ENCODE data around the gene TTC27. TPM values are rescaled to one million over a fixed set of nuclear protein-coding genes. Genes with fewer than 3 reads are reported as not detected.

Gene TTC27
- polyA plus RNA-seq, 3 donors: 4.0 to 4.8 (median 4.4) TPM

- 92% methylated on average over 4 of the region's 11 CpGs for WGBS (ENCODE audit: insufficient coverage)
- no peak overlapping the region for H3K27ac ChIP-seq (ENCODE audit: low read depth in 1 of 2, low read length in 2 of 2)
- H3K4me3 Mint-ChIP-seq: no peak overlapping the region
Observed at GRCh38 chr2:32758232-32758631, 130.4 kb downstream of the TTC27 start.

GRCh38 chr2:32760628-32761027, 132.8 kb downstream of the TTC27 start:
- no peaks in the 10 kb centered on the region for H3K79me2 ChIP-seq (ENCODE audit: insufficient read depth, low read length)
- H3K36me3 ChIP-seq (replicated peaks in 1 of 2; ENCODE audit: control insufficient read depth in 1 of 2, insufficient read depth in 2 of 2, low read length in 2 of 2): peaks cover 22 to 31% of the 10 kb centered on the region in 2 donors
- no peak overlapping the region for H3K4me2 ChIP-seq (replicated peaks; ENCODE audit: extremely low read depth, low read length, poor library complexity, severe bottlenecking)
- Mint-ChIP-seq H3K27me3 (ENCODE audit: low read depth in 3 of 3) (peaks cover 0 to 3% (median 0%) of the 10 kb centered on the region in 3 donors), H3K9me3 (peaks cover 0 to 2% (median 1%) of the 10 kb centered on the region in 7 donors), H3K4me3 (no peak overlapping the region), H3K4me1 (peaks cover 13% of the 10 kb centered on the region), H3K36me3 (peaks cover 39 to 46% of the 10 kb centered on the region in 2 donors), H3K27ac (peak overlapping the region in 1 of 7 donors; percentile 49)
- no peak overlapping the region for H3K4me3 ChIP-seq (replicated peaks in 1 of 3; ENCODE audit: low read depth in 2 of 3, low read length in 3 of 3)
- no peak for TF ChIP-seq CTCF (IDR thresholded peaks at IDR 0.05)
- H3K27ac ChIP-seq (ENCODE audit: low read depth in 1 of 2, low read length in 2 of 2): no peak overlapping the region
- DNase-seq: no peak
- intact Hi-C loops (cut with micrococcal nuclease): no loop called here
- no peaks in the 10 kb centered on the region for H3K4me1 ChIP-seq (ENCODE audit: control insufficient read depth in 1 of 2, insufficient read depth in 2 of 2, low read length in 2 of 2)
- WGBS (ENCODE audit: insufficient coverage): 100% methylated on average over 2 of the region's 4 CpGs
- H3K9ac ChIP-seq (ENCODE audit: insufficient read depth, low read length, poor library complexity, severe bottlenecking): no peak overlapping the region
- H4K20me1 ChIP-seq (ENCODE audit: insufficient read depth, low read length): no peaks in the 10 kb centered on the region
- H2AFZ ChIP-seq (ENCODE audit: insufficient read depth, low read depth, low read length, poor library complexity, severe bottlenecking): no peak overlapping the region
- no peaks in the 10 kb centered on the region for H3K27me3 ChIP-seq (ENCODE audit: control insufficient read depth in 2 of 2, insufficient read depth in 2 of 2, low read length in 2 of 2)
- no peaks in the 10 kb centered on the region for H3K9me3 ChIP-seq (replicated peaks in 1 of 2; ENCODE audit: control insufficient read depth in 1 of 2, insufficient read depth in 1 of 2, low read length in 2 of 2)

More at GRCh38 chr2:32758232-32758631, 130.4 kb downstream of the TTC27 start:
- no peak for DNase-seq
- peaks cover 0 to 14% (median 7%) of the 10 kb centered on the region in 7 donors for H3K9me3 Mint-ChIP-seq
- H3K9ac ChIP-seq (ENCODE audit: insufficient read depth, low read length, poor library complexity, severe bottlenecking): no peak overlapping the region
- peaks cover 9% of the 10 kb centered on the region for H3K4me1 Mint-ChIP-seq
- no peak overlapping the region for H2AFZ ChIP-seq (ENCODE audit: insufficient read depth, low read depth, low read length, poor library complexity, severe bottlenecking)
- H4K20me1 ChIP-seq (ENCODE audit: insufficient read depth, low read length): no peaks in the 10 kb centered on the region
- no peak overlapping the region for H3K27ac Mint-ChIP-seq
- no peak overlapping the region for H3K4me2 ChIP-seq (replicated peaks; ENCODE audit: extremely low read depth, low read length, poor library complexity, severe bottlenecking)
- H3K4me3 ChIP-seq (replicated peaks in 1 of 3; ENCODE audit: low read depth in 2 of 3, low read length in 3 of 3): no peak overlapping the region
- H3K79me2 ChIP-seq (ENCODE audit: insufficient read depth, low read length): no peaks in the 10 kb centered on the region
- H3K27me3 ChIP-seq (ENCODE audit: control insufficient read depth in 2 of 2, insufficient read depth in 2 of 2, low read length in 2 of 2): no peaks in the 10 kb centered on the region
- intact Hi-C loops (cut with micrococcal nuclease): no loop called here
- H3K4me1 ChIP-seq (ENCODE audit: control insufficient read depth in 1 of 2, insufficient read depth in 2 of 2, low read length in 2 of 2): no peaks in the 10 kb centered on the region
- H3K36me3 Mint-ChIP-seq: peaks cover 39 to 44% of the 10 kb centered on the region in 2 donors
- H3K36me3 ChIP-seq (replicated peaks in 1 of 2; ENCODE audit: control insufficient read depth in 1 of 2, insufficient read depth in 2 of 2, low read length in 2 of 2): peaks cover 22 to 31% of the 10 kb centered on the region in 2 donors
- TF ChIP-seq CTCF (IDR thresholded peaks at IDR 0.05): no peak
- peaks cover 0 to 3% (median 0%) of the 10 kb centered on the region in 3 donors for H3K27me3 Mint-ChIP-seq (ENCODE audit: low read depth in 3 of 3)
- no peaks in the 10 kb centered on the region for H3K9me3 ChIP-seq (replicated peaks in 1 of 2; ENCODE audit: control insufficient read depth in 1 of 2, insufficient read depth in 1 of 2, low read length in 2 of 2)
